HG03135 (cell line): ENCODE measurements around the gene ZDHHC7.

Source experiments
- ATAC-seq: cut with Tn5 transposase; IDR thresholded peaks from one replicate; pipeline ENCODE4 v1.9.1; 2021; ENCODE audit warnings: mild to moderate bottlenecking, moderate library complexity; ENCODE audit not compliant: unreplicated experiment

ZDHHC7 gene

GRCh38 chr16:84925092-84925772 is 86.1 kb downstream of the ZDHHC7 start:
- no peak for ATAC-seq

- no peak for ATAC-seq
Measured at GRCh38 chr16:84924331-84925091, 86.8 kb downstream of the ZDHHC7 start.
